Peyer's patch (tissue), 4 donors: ENCODE data around the gene F12. TPM values are rescaled to one million over a fixed set of nuclear protein-coding genes. Genes with fewer than 3 reads are reported as not detected.

Experiments used
- DNase-seq, 3 donors: peaks; one replicate each; pipeline ENCODE4 v3.0.0-alpha.2; 2017 to 2019
- H3K27ac ChIP-seq, 4 donors: fragments of 200-600 bp; sonication (generic); one replicate each; pipeline ENCODE4 v1.5.1; 2016 to 2019
- H3K27me3 ChIP-seq, 2 donors: fragments of 200-600 bp; sonication (generic); one replicate each; pipeline ENCODE4 v1.5.1; 2019
- H3K36me3 ChIP-seq, 3 donors: fragments of 200-600 bp; sonication (generic); one replicate each; pipeline ENCODE4 v1.5.1; 2016 to 2019
- H3K4me1 ChIP-seq, 4 donors: fragments of 200-600 bp; sonication (generic); one replicate each; pipeline ENCODE4 v1.5.1; 2016 to 2019
- H3K4me3 ChIP-seq, 4 donors: fragments of 200-600 bp; sonication (generic); 1 replicate in 3 of 4; 2 replicates in 1 of 4; pipeline ENCODE4 v1.5.1; 2016 to 2019; ENCODE audit warnings: mild to moderate bottlenecking in 1 of 4
- H3K9me3 ChIP-seq, 4 donors: fragments of 200-600 bp; sonication (generic); one replicate each; pipeline ENCODE4 v1.5.1; 2016 to 2019; ENCODE audit warnings: mild to moderate bottlenecking in 1 of 4
- POLR2A ChIP-seq, 2 donors: fragments of 450-650 bp; IDR thresholded peaks; one replicate each; pipeline ENCODE4 v1.5.1; 2017; ENCODE audit warnings: antibody characterized with exemption in 2 of 2, mild to moderate bottlenecking in 2 of 2, moderate library complexity in 2 of 2
- total RNA-seq, 4 donors: library from RNA; depleted of rRNA; stranded (reverse); fragments of >200 nt; gene quantifications; one replicate each; pipeline ENCODE4 v1.1.0, GENCODE V29; 2016
- TF ChIP-seq, protein P1 (sequence below), 6 experiments: fragments of 450-650 bp in 4 of 6; fragments of 200-600 bp in 2 of 6; sonication (generic) in 1 of 6; IDR thresholded peaks; one replicate each; pipeline ENCODE4 v1.5.1; 2017 to 2019; ENCODE audit warnings: antibody characterized with exemption in 6 of 6, mild to moderate bottlenecking in 3 of 6, moderate library complexity in 1 of 6

F12 gene
- total RNA-seq, 4 donors from 2014 or later: 1.7 to 22.2 (median 7.8) TPM

DNA sequence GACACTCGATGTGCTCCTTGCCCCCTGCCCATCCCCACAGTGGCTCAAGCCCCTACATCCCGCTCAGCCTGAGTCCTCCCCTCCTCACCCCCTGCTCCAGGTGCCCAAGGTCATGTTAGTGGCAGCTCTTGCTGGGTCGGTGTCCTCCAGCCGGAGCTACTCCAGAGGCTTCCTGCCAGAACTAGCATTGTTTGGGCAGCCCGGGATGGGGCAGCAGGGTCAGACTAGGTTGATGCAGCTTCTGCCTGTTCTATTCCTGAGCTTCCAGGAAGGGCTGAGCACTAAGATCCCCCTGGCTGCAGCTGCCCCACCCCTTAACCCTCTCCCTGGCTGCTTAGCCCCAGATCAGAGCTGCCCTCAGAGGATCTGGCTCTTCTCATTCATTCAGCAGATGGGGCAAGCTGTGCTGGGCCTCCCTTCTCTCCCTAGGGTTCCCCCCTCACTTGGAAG is 51.0 kb downstream of the F12 start:
- DNase-seq: no peak
- Histone ChIP-seq H3K4me3 (peak overlapping the region; percentile 53 to 78 (median 62)), H3K36me3 (no peaks in the 10 kb centered on the region), H3K27ac (peak overlapping the region; percentile 48 to 95 (median 54)), H3K9me3 (no peaks in the 10 kb centered on the region), H3K4me1 (peaks cover 0 to 46% (median 30%) of the 10 kb centered on the region in 4 donors), H3K27me3 (no peaks in the 10 kb centered on the region)
- TF ChIP-seq, protein P1, sequence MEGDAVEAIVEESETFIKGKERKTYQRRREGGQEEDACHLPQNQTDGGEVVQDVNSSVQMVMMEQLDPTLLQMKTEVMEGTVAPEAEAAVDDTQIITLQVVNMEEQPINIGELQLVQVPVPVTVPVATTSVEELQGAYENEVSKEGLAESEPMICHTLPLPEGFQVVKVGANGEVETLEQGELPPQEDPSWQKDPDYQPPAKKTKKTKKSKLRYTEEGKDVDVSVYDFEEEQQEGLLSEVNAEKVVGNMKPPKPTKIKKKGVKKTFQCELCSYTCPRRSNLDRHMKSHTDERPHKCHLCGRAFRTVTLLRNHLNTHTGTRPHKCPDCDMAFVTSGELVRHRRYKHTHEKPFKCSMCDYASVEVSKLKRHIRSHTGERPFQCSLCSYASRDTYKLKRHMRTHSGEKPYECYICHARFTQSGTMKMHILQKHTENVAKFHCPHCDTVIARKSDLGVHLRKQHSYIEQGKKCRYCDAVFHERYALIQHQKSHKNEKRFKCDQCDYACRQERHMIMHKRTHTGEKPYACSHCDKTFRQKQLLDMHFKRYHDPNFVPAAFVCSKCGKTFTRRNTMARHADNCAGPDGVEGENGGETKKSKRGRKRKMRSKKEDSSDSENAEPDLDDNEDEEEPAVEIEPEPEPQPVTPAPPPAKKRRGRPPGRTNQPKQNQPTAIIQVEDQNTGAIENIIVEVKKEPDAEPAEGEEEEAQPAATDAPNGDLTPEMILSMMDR (IDR thresholded peaks at IDR 0.05): no peak
- TF ChIP-seq POLR2A (IDR thresholded peaks at IDR 0.05): no peak

- H3K4me3 ChIP-seq: peak within 1 kb of the TSS; percentile 53 to 78 (median 62)
- H3K27me3 ChIP-seq: no peaks in the 10 kb centered on the region
- peak within 1 kb of the TSS; percentile 51 to 95 (median 64) for H3K27ac ChIP-seq
- H3K4me1 ChIP-seq: peaks cover 0 to 41% (median 27%) of the 10 kb centered on the region in 4 donors
- peak in 2 of 3 donors; percentile 73 to 82 for DNase-seq
- no peaks in the 10 kb centered on the region for H3K36me3 ChIP-seq
- TF ChIP-seq, protein P1 (IDR thresholded peaks at IDR 0.05): no peak
- peak in 1 of 2 donors; percentile 24 for TF ChIP-seq POLR2A (IDR thresholded peaks at IDR 0.05)
- H3K9me3 ChIP-seq: no peaks in the 10 kb centered on the region
Observed at GRCh38 chr5:177357459-177358351, 51.7 kb downstream of the F12 start, which contains the start of gene RGS14. Gene RGS14, plus strand, starts transcription at chr5:177357924. Its CDS starts 101 bp downstream, at chr5:177358025.

DNA sequence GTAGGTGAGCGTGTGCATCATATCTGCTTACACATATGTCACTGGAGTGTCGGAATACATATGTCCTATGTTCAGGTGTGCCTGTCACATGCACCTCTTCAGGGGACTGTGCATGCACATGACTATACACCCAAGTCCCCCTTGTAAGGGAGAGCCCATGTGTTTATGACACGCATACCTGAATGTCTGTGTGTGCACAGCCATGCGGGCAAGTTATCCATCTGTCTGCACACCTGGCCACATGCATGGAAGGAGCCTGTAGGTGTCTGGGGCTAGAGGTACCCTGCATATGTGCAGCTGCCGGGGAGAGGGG is 52.3 kb downstream of the F12 start:
- Histone ChIP-seq H3K4me3 (peak overlapping the region in 2 of 4 donors; percentile 53 to 78), H3K36me3 (no peaks in the 10 kb centered on the region), H3K27me3 (no peaks in the 10 kb centered on the region), H3K4me1 (peaks cover 0 to 35% (median 21%) of the 10 kb centered on the region in 4 donors), H3K27ac (peak overlapping the region; percentile 51 to 95 (median 64)), H3K9me3 (no peaks in the 10 kb centered on the region)
- DNase-seq: no peak
- TF ChIP-seq, protein P1 (IDR thresholded peaks at IDR 0.05): no peak
- no peak for TF ChIP-seq POLR2A (IDR thresholded peaks at IDR 0.05)

DNA sequence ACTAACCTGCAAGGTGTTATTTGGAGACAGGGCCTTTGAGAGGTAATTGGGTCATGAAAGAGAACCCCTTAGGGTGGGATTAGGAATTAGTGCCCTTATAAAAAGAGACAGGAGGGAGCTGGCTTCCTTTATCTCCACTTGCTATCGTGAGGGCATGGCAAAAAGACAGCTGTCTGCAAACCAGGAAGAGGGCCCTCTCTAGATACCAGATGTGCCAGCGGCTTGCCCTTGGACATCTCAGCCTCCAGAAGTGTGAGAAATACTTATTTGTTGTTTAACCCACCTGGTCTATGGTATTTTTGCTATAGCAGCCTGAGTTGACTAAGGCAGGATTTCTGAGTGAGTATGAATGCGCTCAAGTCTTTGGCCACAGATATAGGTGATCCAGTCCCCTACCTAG is 52.6 kb downstream of the F12 start:
- TF ChIP-seq, protein P1 (IDR thresholded peaks at IDR 0.05): no peak
- no peak for TF ChIP-seq POLR2A (IDR thresholded peaks at IDR 0.05)
- peak overlapping the region in 2 of 4 donors; percentile 73 to 95 for H3K27ac ChIP-seq
- no peak overlapping the region for H3K4me3 ChIP-seq
- H3K4me1 ChIP-seq: peaks cover 0 to 32% (median 17%) of the 10 kb centered on the region in 4 donors
- no peak for DNase-seq
- no peaks in the 10 kb centered on the region for H3K27me3 ChIP-seq
- H3K9me3 ChIP-seq: no peaks in the 10 kb centered on the region
- no peaks in the 10 kb centered on the region for H3K36me3 ChIP-seq

DNA sequence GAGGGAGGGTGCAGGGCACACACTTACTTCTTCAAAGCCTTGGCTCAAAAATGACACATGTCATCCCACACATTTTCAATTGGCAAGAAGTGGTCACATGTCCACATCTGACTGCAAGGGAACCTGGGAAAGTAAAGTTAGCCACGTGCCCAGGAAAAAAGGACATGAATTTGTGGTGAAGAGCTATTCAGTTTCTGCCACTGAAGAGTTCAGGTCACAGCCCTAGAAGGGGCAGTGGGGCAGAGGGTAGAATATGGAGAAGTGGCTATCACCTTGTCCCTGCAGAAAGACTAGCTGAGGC is 53.5 kb downstream of the F12 start:
- no peaks in the 10 kb centered on the region for H3K27me3 ChIP-seq
- no peaks in the 10 kb centered on the region for H3K36me3 ChIP-seq
- H3K9me3 ChIP-seq: no peaks in the 10 kb centered on the region
- no peak overlapping the region for H3K27ac ChIP-seq
- DNase-seq: no peak
- peaks cover 0 to 32% (median 11%) of the 10 kb centered on the region in 4 donors for H3K4me1 ChIP-seq
- TF ChIP-seq POLR2A (IDR thresholded peaks at IDR 0.05): no peak
- TF ChIP-seq, protein P1 (IDR thresholded peaks at IDR 0.05): no peak
- H3K4me3 ChIP-seq: no peak overlapping the region
